Stromal cell of bone marrow (primary cell): Measurements from ENCODE around the gene IL1RN.

Experiments used
- DNase-seq: peaks from one replicate; pipeline ENCODE4 v3.0.0-alpha.2; 2012; ENCODE audit warnings: low read depth

The IL1RN gene

GRCh38 chr2:113127646-113128570, 510 bp downstream of the IL1RN start:
- DNase-seq: no peak

- DNase-seq: no peak
Measured at GRCh38 chr2:113129519-113130078, 2.2 kb downstream of the IL1RN start.

- DNase-seq: no peak
Measured at GRCh38 chr2:113131352-113132185, 4.2 kb downstream of the IL1RN start.

- no peak for DNase-seq
Measured at GRCh38 chr2:113132414-113133021, 5.1 kb downstream of the IL1RN start.

- DNase-seq: no peak
Measured at GRCh38 chr2:113133704-113134598, 6.6 kb downstream of the IL1RN start.

GRCh38 chr2:113134717-113135116, 7.3 kb downstream of the IL1RN start:
- DNase-seq: no peak

- no peak for DNase-seq
Measured at GRCh38 chr2:113135317-113135716, 7.9 kb downstream of the IL1RN start.

- peak; percentile 20 for DNase-seq
Measured at GRCh38 chr2:113136828-113137775, 9.7 kb downstream of the IL1RN start.

GRCh38 chr2:113137827-113138226, 10.4 kb downstream of the IL1RN start:
- no peak for DNase-seq

- DNase-seq: peak; percentile 50
Measured at GRCh38 chr2:113138428-113139322, 11.3 kb downstream of the IL1RN start.

- DNase-seq: no peak
Measured at GRCh38 chr2:113141451-113141850, 14.1 kb downstream of the IL1RN start.

- DNase-seq: no peak
Measured at GRCh38 chr2:113142290-113142689, 14.9 kb downstream of the IL1RN start.

- no peak for DNase-seq
Measured at GRCh38 chr2:113144259-113144658, 16.9 kb downstream of the IL1RN start.

GRCh38 chr2:113148606-113149552, 21.5 kb downstream of the IL1RN start:
- DNase-seq: no peak

GRCh38 chr2:113149553-113150257, 22.3 kb downstream of the IL1RN start:
- no peak for DNase-seq

GRCh38 chr2:113150258-113150601, 22.8 kb downstream of the IL1RN start:
- DNase-seq: no peak

- DNase-seq: no peak
Measured at GRCh38 chr2:113155331-113155730, 27.9 kb downstream of the IL1RN start.
